Activated naive CD8-positive, alpha-beta T cell treated with anti-CD3 and anti-CD28 coated beads, Interleukin-2, amount 50 U/mL, for 16 hours (primary cell): ENCODE measurements around the gene CELF2.
"Not testable (repeated sequence)": the region's sequence is repeated elsewhere in the genome, so short reads cannot be mapped to it uniquely, and the experiment has no call there.

Experiments used
- DNase-seq: peaks from one replicate; pipeline ENCODE4 v3.0.0-alpha.2; 2020; ENCODE audit warnings: low read depth, low spot score

Gene CELF2

GRCh38 chr10:11096422-11096821 is 78.8 kb downstream of the CELF2 start:
- DNase-seq, result no peak

GRCh38 chr10:11097686-11098085 is 80.0 kb downstream of the CELF2 start:
- no peak for DNase-seq

DNA sequence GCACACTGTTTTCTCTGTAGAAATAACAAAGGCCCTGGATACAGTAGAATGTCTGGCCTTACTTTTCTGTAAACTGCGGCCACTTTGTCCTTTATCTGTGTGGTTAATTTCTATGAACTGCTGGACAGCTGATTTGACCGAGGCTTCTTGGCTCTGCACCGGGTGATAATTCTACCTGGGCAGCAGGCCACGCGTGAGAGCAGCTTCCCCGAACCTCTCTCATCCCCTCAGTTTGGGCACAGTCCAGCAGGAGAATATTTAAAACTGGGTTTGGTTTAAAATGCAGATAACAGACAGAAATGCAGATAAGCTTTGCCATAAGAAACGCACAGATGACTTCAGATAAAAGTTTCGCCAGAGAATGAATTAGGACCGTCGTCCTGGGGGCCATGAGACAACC is 81.0 kb downstream of the CELF2 start:
- no peak for DNase-seq

GRCh38 chr10:11104772-11105675 is 87.4 kb downstream of the CELF2 start:
- no peak for DNase-seq

DNA sequence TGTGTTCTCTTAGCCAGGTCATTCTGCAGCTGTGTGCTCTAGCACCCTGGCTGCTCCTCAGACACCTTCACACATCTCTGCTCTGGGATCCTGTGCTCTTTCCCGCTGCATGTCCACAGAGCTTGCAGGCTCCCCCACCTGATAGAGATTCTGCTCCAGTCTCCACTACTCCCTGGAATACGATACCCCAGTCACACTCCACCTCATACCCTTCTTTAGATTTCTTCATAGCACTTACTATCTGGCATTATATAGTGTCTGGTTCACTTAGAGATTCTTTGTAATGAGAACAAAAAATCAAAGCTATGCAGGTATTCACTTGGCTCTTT is 88.0 kb downstream of the CELF2 start:
- DNase-seq, result no peak

- DNase-seq, result no peak
These were observed 89.1 kb downstream of the CELF2 start for GRCh38 chr10:11106621-11107374.

GRCh38 chr10:11107948-11108347 is 90.3 kb downstream of the CELF2 start:
- no peak for DNase-seq

- no peak for DNase-seq
These were observed 90.7 kb downstream of the CELF2 start for GRCh38 chr10:11108356-11108755.

- no peak for DNase-seq
These were observed 91.9 kb downstream of the CELF2 start for GRCh38 chr10:11109590-11109989.

DNA sequence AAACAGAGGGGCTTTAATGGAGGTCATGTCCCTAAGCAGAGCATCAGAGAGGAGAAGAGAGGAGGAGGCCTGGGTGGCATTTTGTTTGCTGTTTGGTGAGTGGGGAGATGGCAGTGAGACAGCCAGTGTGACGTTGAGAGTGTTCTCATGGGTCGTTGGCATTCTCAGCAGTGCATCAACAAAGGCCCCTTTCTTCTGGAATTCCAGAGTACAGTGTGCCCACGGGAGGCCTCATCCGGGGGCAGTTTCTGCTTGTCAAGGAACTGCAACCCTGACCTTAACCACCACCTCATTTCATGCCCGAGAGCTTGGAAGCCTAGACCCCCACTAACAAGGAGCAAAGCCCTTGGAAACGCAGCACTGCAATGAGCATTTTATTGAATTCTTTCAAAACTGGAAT is 92.9 kb downstream of the CELF2 start:
- DNase-seq, result no peak

DNA sequence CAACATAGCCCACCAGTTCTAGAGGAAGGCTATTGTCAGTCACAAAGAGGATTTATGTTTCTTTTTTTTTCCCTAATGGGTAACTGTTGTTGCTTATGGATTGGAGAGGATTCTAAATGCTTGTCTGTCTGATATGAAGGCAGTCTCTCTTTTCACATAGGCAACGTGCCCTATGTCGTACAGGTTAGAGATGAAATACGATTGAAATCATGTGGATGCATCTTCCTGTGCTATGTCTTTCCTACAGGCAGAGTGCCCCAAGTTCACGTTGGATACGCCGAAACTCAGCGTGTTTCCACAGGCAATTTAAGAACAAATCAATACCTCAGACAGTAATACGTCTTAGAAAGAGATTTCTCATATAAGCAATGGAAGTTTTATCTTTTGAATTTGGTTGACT is 93.8 kb downstream of the CELF2 start:
- DNase-seq, result no peak

GRCh38 chr10:11112718-11113117 is 95.0 kb downstream of the CELF2 start:
- no peak for DNase-seq

DNA sequence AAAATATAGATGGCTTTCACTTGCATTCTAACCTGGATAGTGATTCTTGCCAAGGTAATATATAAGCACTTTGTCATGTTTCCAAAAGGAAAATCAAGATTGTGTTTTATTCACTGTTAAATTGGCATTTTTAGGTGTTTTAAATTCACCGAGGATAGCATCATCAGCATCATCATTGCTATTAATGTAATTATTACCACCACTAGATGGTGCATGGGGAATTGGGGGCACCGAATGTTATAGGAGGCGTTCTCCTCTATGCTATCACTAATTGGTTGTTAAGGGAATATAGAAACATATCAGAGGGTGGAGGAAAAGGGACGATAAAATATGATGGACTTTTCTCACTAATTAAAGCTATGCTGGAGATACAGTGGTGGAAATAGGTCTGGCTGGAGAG is 95.5 kb downstream of the CELF2 start:
- DNase-seq, result no peak

- no peak for DNase-seq
These were observed 96.6 kb downstream of the CELF2 start for GRCh38 chr10:11114269-11114668.

- DNase-seq, result no peak
These were observed 97.7 kb downstream of the CELF2 start for GRCh38 chr10:11115337-11115736.

- no peak for DNase-seq
These were observed 98.7 kb downstream of the CELF2 start for GRCh38 chr10:11116361-11116760.

DNA sequence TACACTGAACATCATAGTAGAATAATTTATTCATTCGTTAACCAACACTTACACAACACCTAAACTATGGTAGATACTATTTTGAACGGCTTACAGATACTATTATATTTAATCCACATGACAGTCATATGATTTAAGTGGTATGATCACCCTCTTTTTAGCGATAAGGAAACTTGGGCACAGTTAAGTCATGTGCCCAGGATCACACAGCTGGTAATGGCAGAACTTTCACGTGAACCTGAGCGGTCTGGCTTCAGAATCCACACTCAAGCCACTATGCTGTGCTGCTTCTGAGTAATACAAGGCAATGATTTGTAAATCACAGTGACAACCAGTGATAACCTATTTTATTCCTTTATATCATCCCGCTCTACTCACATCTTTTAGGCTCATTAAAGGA is 99.1 kb downstream of the CELF2 start:
- DNase-seq, result no peak

DNA sequence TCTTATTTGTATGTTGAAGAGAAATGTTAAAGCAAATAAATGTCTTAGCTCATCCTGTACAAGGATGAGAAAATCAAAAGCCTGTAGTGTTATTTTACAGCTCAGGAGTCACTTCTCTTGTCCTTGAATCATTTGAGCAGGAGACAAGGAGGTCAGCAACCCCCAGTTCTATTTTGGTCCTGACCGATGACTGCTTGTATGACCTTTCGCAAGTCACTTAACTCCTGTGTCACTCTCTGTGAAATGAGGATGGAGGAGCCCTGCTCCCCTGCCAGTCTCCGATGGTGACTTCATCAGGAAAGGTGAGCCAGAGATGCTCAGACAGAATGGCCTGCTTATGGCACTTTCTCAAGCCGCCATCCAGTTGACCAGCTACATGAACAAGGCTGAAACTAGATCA is 101.0 kb downstream of the CELF2 start:
- no peak for DNase-seq

- no peak for DNase-seq
These were observed 102.2 kb downstream of the CELF2 start for GRCh38 chr10:11119843-11120242.

- no peak for DNase-seq
These were observed 103.0 kb downstream of the CELF2 start for GRCh38 chr10:11120711-11121110.

GRCh38 chr10:11123892-11124291 is 106.2 kb downstream of the CELF2 start:
- not testable (repeated sequence) for DNase-seq

DNA sequence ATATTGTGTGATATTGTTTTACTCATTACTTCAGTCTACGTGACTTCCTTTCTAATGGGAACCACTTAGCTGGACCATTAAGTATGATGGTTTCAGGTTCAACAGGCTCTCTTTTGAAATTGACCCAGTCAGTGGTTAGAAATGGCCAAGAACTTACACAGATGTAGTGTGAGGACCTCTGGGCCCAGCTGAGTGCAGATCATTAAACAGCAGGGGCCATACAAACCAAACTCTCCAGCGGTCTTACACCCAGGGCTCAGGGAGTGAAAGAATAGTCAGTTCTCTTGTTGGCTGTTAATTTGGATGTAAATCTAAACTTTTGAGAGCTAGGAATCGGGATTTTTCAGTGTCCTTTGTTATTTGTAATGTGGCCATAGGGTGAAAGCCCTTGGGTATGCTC is 107.3 kb downstream of the CELF2 start:
- DNase-seq, result no peak

DNA sequence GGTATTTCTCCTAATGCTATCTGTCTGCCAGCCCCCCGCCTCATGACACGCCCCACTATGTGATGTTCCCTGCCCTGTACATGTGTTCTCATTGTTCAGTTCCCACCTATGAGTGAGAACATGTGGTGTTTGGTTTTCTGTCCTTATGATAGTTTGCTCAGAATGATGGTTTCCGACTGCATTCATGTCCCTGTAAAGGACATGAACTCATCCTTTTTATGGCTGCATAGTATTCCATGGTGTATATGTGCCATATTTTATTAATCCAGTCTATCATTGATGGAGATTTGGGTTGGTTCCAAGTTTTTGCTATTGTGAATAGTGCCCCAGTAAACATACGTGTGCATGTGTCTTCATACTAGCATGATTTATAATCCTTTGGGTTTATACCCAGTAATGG is 109.3 kb downstream of the CELF2 start:
- DNase-seq, result not testable (repeated sequence)
